Measurements from ENCODE around the gene DCAF7.

Gene DCAF7

GRCh38 chr17:63609816-63610573, 59.7 kb downstream of the DCAF7 start:
- TF ChIP-seq CTCF (conservative IDR thresholded peaks at IDR 0.05; ENCODE audit: low read depth, low read length) = no peak
- no peaks in the 10 kb centered on the region for H3K27me3 ChIP-seq (ENCODE audit: insufficient read depth, low read depth)
- no peak overlapping the region for H3K9ac ChIP-seq
- no peak overlapping the region for H3K4me3 ChIP-seq (IDR thresholded peaks at IDR 0.05; ENCODE audit: insufficient read depth, low read depth, low read length)
- H3K79me2 ChIP-seq (ENCODE audit: insufficient read depth, low read depth) = no peaks in the 10 kb centered on the region
- H3K4me1 ChIP-seq (ENCODE audit: low read depth, poor library complexity, severe bottlenecking) = no peaks in the 10 kb centered on the region
- no peak overlapping the region for H2AFZ ChIP-seq (ENCODE audit: low read depth)
- H3K36me3 ChIP-seq (ENCODE audit: insufficient read depth) = no peaks in the 10 kb centered on the region; the same call in 1 of the 2 replicates
- H4K20me1 ChIP-seq (ENCODE audit: insufficient read depth) = no peaks in the 10 kb centered on the region
- no peak overlapping the region for H3K27ac ChIP-seq
- no peak overlapping the region for H3K4me2 ChIP-seq

- Histone ChIP-seq H3K79me2 (ENCODE audit: insufficient read depth, low read depth) (no peaks in the 10 kb centered on the region), H3K9ac (no peak overlapping the region), H3K4me2 (no peak overlapping the region), H3K4me1 (ENCODE audit: low read depth, poor library complexity, severe bottlenecking) (no peaks in the 10 kb centered on the region), H3K27ac (no peak overlapping the region), H3K27me3 (ENCODE audit: insufficient read depth, low read depth) (no peaks in the 10 kb centered on the region), H3K36me3 (ENCODE audit: insufficient read depth) (no peaks in the 10 kb centered on the region; the same call in 1 of the 2 replicates), H3K4me3 (IDR thresholded peaks at IDR 0.05; ENCODE audit: insufficient read depth, low read depth, low read length) (no peak overlapping the region), H4K20me1 (ENCODE audit: insufficient read depth) (no peaks in the 10 kb centered on the region), H2AFZ (ENCODE audit: low read depth) (no peak overlapping the region)
- TF ChIP-seq CTCF (conservative IDR thresholded peaks at IDR 0.05; ENCODE audit: low read depth, low read length) = no peak
Measured at GRCh38 chr17:63610854-63611253, 60.6 kb downstream of the DCAF7 start.

- H3K4me3 ChIP-seq (IDR thresholded peaks at IDR 0.05; ENCODE audit: insufficient read depth, low read depth, low read length) = no peak overlapping the region
- H3K79me2 ChIP-seq (ENCODE audit: insufficient read depth, low read depth) = no peaks in the 10 kb centered on the region
- no peak overlapping the region for H3K4me2 ChIP-seq
- H3K4me1 ChIP-seq (ENCODE audit: low read depth, poor library complexity, severe bottlenecking) = no peaks in the 10 kb centered on the region
- no peak overlapping the region for H3K9ac ChIP-seq
- no peaks in the 10 kb centered on the region for H4K20me1 ChIP-seq (ENCODE audit: insufficient read depth)
- H3K36me3 ChIP-seq (ENCODE audit: insufficient read depth) = no peaks in the 10 kb centered on the region; the same call in 1 of the 2 replicates
- no peaks in the 10 kb centered on the region for H3K27me3 ChIP-seq (ENCODE audit: insufficient read depth, low read depth)
- no peak overlapping the region for H2AFZ ChIP-seq (ENCODE audit: low read depth)
- no peak for TF ChIP-seq CTCF (conservative IDR thresholded peaks at IDR 0.05; ENCODE audit: low read depth, low read length)
- no peak overlapping the region for H3K27ac ChIP-seq
Measured at GRCh38 chr17:63611354-63611753, 61.1 kb downstream of the DCAF7 start.

GRCh38 chr17:63613663-63614062, 63.4 kb downstream of the DCAF7 start:
- Histone ChIP-seq H3K27ac (no peak overlapping the region), H2AFZ (ENCODE audit: low read depth) (no peak overlapping the region), H3K4me2 (no peak overlapping the region), H3K27me3 (ENCODE audit: insufficient read depth, low read depth) (no peaks in the 10 kb centered on the region), H3K79me2 (ENCODE audit: insufficient read depth, low read depth) (no peaks in the 10 kb centered on the region), H3K36me3 (ENCODE audit: insufficient read depth) (no peaks in the 10 kb centered on the region), H4K20me1 (ENCODE audit: insufficient read depth) (no peaks in the 10 kb centered on the region), H3K4me1 (ENCODE audit: low read depth, poor library complexity, severe bottlenecking) (no peaks in the 10 kb centered on the region), H3K4me3 (IDR thresholded peaks at IDR 0.05; ENCODE audit: insufficient read depth, low read depth, low read length) (no peak overlapping the region), H3K9ac (no peak overlapping the region)
- no peak for TF ChIP-seq CTCF (conservative IDR thresholded peaks at IDR 0.05; ENCODE audit: low read depth, low read length)
